HEK293T (cell line): ENCODE data around the gene SEMA3D.

Source experiments
- CTCF ChIA-PET: fragments of 350-600 bp; formaldehyde crosslinking; extraction: SDS; loops from one replicate; lab custom pipeline; 2021; ENCODE audit warnings: antibody characterized with exemption, inconsistent platforms; lab: Yijun Ruan, JAX
- POLR2A ChIA-PET: fragments of 350-600 bp; formaldehyde crosslinking; extraction: SDS; loops from one replicate; lab custom pipeline; 2020; ENCODE audit warnings: antibody characterized with exemption, inconsistent platforms; lab: Yijun Ruan, JAX
- DNase-seq: peaks from one replicate; pipeline ENCODE4 v3.0.0; 2012; ENCODE audit warnings: mixed read lengths; ENCODE audit errors: extremely low spot score
- ARNT ChIP-seq: fragments of 450-650 bp; IDR thresholded peaks from 2 replicates; pipeline ENCODE4 v1.6.1; 2017; ENCODE audit warnings: mild to moderate bottlenecking
- BHLHE40 ChIP-seq: fragments of 450-650 bp; IDR thresholded peaks from 2 replicates; pipeline ENCODE4 v1.6.1; 2016; ENCODE audit warnings: mild to moderate bottlenecking, moderate library complexity, borderline replicate concordance
- CTBP1 ChIP-seq: fragments of 450-650 bp; IDR thresholded peaks from 2 replicates; pipeline ENCODE4 v1.6.1; 2016; ENCODE audit warnings: borderline replicate concordance
- ELF4 ChIP-seq: fragments of 450-650 bp; IDR thresholded peaks from 2 replicates; pipeline ENCODE4 v1.6.1; 2017; ENCODE audit warnings: antibody characterized with exemption
- FOXA1 ChIP-seq: fragments of 450-650 bp; IDR thresholded peaks from 2 replicates; pipeline ENCODE4 v1.6.1; 2016; ENCODE audit warnings: mild to moderate bottlenecking
- FOXK2 ChIP-seq: fragments of 450-650 bp; IDR thresholded peaks from 2 replicates; pipeline ENCODE4 v1.6.1; 2016; ENCODE audit warnings: mild to moderate bottlenecking
- FOXM1 ChIP-seq: fragments of 450-650 bp; IDR thresholded peaks from 2 replicates; pipeline ENCODE4 v1.6.1; 2017; ENCODE audit warnings: mild to moderate bottlenecking, borderline replicate concordance
- HDGF ChIP-seq: fragments of 450-650 bp; IDR thresholded peaks from 2 replicates; pipeline ENCODE4 v1.6.1; 2017; ENCODE audit warnings: antibody characterized with exemption, borderline replicate concordance
- L3MBTL2 ChIP-seq: fragments of 450-650 bp; conservative IDR thresholded peaks from 2 replicates; pipeline ENCODE4 v1.6.1; 2016; ENCODE audit warnings: mild to moderate bottlenecking
- LEF1 ChIP-seq: fragments of 450-650 bp; IDR thresholded peaks from 2 replicates; pipeline ENCODE4 v1.6.1; 2017; ENCODE audit warnings: mild to moderate bottlenecking, borderline replicate concordance
- NFRKB ChIP-seq: fragments of 450-650 bp; IDR thresholded peaks from 2 replicates; pipeline ENCODE4 v1.6.1; 2016; ENCODE audit warnings: mild to moderate bottlenecking, moderate library complexity
- PKNOX1 ChIP-seq: fragments of 450-650 bp; IDR thresholded peaks from 2 replicates; pipeline ENCODE4 v1.6.1; 2016
- SP1 ChIP-seq: fragments of 450-650 bp; IDR thresholded peaks from 2 replicates; pipeline ENCODE4 v1.6.1; 2017
- SUZ12 ChIP-seq: fragments of 450-650 bp; IDR thresholded peaks from 2 replicates; pipeline ENCODE4 v1.6.1; 2016; ENCODE audit warnings: mild to moderate bottlenecking
- TARDBP ChIP-seq: fragments of 450-650 bp; IDR thresholded peaks from 2 replicates; pipeline ENCODE4 v1.6.1; 2016
- ZNF384 ChIP-seq: fragments of 450-650 bp; IDR thresholded peaks from 2 replicates; pipeline ENCODE4 v1.6.1; 2016

The SEMA3D gene

GRCh38 chr7:85130702-85131101, 56.2 kb downstream of the SEMA3D start:
- DNase-seq = no peak
- CTCF ChIA-PET = no interaction called here
- POLR2A ChIA-PET = no interaction called here
- TF ChIP-seq NFRKB (no peak), FOXA1 (no peak), BHLHE40 (no peak), ELF4 (no peak), L3MBTL2 (no peak), CTBP1 (no peak), ZNF384 (no peak), TARDBP (no peak), HDGF (no peak), FOXM1 (no peak), LEF1 (no peak), FOXK2 (no peak), ARNT (no peak), PKNOX1 (no peak), SP1 (no peak), SUZ12 (no peak)

GRCh38 chr7:85126383-85126782, 60.5 kb downstream of the SEMA3D start:
- POLR2A ChIA-PET = no interaction called here
- TF ChIP-seq FOXK2 (no peak), L3MBTL2 (no peak), ELF4 (no peak), SP1 (no peak), LEF1 (no peak), NFRKB (no peak), SUZ12 (no peak), FOXA1 (no peak), HDGF (no peak), PKNOX1 (no peak), ARNT (no peak), FOXM1 (no peak), CTBP1 (no peak), BHLHE40 (no peak), TARDBP (no peak), ZNF384 (no peak)
- CTCF ChIA-PET = interaction anchor here (0.7 to 1.0 kb wide), 3 partner anchors 15 to 1217 kb away, joined by 3 to 5 read pairs (median 3); no protein-coding TSS in a partner anchor
- no peak for DNase-seq

- DNase-seq = no peak
- CTCF ChIA-PET = interaction anchor here (1.0 kb wide), 1 partner anchor 84 kb away, joined by 3 read pairs; no protein-coding TSS in a partner anchor
- TF ChIP-seq ELF4 = no peak
- TF ChIP-seq PKNOX1 = peak; percentile 51
- TF ChIP-seq L3MBTL2 = no peak
- no peak for TF ChIP-seq SUZ12
- POLR2A ChIA-PET = no interaction called here
Observed at GRCh38 chr7:85125651-85126131, 61.2 kb downstream of the SEMA3D start.

- ChIA-PET POLR2A (no interaction called here), CTCF (no interaction called here)
- DNase-seq = no peak
- TF ChIP-seq SP1 (no peak), HDGF (no peak), LEF1 (no peak), L3MBTL2 (no peak), SUZ12 (no peak), CTBP1 (no peak), NFRKB (no peak)
Observed at GRCh38 chr7:85125176-85125575, 61.7 kb downstream of the SEMA3D start.

GRCh38 chr7:85119934-85120333, 66.9 kb downstream of the SEMA3D start:
- ChIA-PET POLR2A (no interaction called here), CTCF (interaction anchor here (0.7 kb wide), 1 partner anchor 49 kb away, joined by 5 read pairs; no protein-coding TSS in a partner anchor)

GRCh38 chr7:85115862-85116261, 71.0 kb downstream of the SEMA3D start:
- ChIA-PET CTCF (no interaction called here), POLR2A (no interaction called here)
- TF ChIP-seq HDGF (no peak), ARNT (no peak), ELF4 (no peak), SUZ12 (no peak), ZNF384 (no peak), FOXM1 (no peak), FOXA1 (no peak), CTBP1 (no peak), LEF1 (no peak), L3MBTL2 (no peak), TARDBP (no peak), NFRKB (no peak), PKNOX1 (no peak), BHLHE40 (no peak), FOXK2 (no peak), SP1 (no peak)
- DNase-seq = no peak

More at GRCh38 chr7:85119934-85120333, 66.9 kb downstream of the SEMA3D start:
- no peak for DNase-seq
- no peak for TF ChIP-seq TARDBP
